HG02678 (cell line): ENCODE results near the gene CACNB4.
A peak's percentile ranks its signal among the peaks of the same experiment; 100 is the strongest.
"Not testable (repeated sequence)": the region's sequence is repeated elsewhere in the genome, so short reads cannot be mapped to it uniquely, and the experiment has no call there.

Experiments
- ATAC-seq: cut with Tn5 transposase; IDR thresholded peaks from one replicate; pipeline ENCODE4 v1.9.1; 2021; ENCODE audit warnings: mild to moderate bottlenecking, moderate library complexity; ENCODE audit not compliant: unreplicated experiment

The CACNB4 gene

DNA sequence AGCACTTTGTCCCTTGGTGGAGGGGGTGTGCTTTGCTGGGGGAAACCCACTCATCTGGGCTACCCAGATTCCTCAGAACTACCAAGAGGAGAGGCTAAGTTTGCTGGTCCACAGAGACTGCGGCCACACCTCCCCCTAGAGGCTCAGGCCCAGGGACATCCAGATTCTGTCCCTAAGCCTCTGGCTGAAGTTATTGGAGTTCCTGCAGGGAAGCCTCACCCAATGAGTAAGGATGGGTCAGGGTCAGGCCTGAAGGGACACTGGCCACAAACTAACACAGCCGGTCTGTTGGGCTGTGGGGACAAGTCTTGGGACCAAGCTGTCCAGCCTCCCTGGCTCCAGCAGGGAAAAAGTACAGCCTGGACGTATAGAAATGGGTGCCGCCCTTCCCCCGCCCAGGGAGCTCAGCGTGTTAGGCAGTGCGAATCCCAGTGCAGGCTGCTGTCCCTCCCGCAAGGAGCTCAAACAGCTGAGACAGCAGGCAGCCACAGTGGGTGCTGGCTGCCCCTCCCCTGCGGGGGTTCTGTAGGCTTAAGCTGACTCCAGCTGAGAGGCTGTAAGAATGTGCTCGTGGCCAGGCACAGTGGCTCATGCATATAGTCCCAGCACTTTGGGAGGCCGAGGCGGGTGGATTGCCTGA, 183.7 kb downstream of the CACNB4 start:
- no peak for ATAC-seq

DNA sequence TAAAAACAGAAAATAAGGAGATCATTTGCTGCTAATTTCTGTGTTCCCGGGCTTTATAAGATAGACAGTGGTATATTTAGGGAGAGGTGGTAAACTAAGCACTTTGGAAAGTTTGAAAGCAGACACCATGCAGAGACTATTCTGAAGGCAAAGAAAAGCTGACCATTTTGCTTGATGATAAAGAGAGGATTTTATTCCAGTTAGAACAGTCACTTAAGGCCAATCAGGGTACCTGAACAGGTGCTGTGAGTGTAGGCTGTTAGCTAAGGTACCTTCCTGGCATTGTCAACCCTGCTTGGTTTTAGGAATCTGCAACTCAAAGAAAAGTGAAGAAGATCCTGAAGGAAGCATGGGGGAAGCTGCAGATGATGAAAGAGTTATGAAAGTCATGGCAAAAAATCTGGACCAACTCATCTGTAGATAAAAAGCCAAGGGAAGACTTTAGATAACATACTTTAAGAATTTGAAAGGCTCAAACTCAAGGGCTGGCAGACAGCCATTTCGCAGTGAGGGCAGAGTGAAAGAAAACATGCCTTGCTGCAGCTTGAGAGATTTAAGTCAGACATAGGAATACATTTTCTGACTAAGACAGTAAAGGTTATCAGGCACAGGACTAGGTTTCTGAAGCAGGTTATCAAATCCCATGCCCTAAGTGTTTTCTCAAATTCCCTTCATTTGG, 190.5 kb downstream of the CACNB4 start:
- ATAC-seq = no peak

DNA sequence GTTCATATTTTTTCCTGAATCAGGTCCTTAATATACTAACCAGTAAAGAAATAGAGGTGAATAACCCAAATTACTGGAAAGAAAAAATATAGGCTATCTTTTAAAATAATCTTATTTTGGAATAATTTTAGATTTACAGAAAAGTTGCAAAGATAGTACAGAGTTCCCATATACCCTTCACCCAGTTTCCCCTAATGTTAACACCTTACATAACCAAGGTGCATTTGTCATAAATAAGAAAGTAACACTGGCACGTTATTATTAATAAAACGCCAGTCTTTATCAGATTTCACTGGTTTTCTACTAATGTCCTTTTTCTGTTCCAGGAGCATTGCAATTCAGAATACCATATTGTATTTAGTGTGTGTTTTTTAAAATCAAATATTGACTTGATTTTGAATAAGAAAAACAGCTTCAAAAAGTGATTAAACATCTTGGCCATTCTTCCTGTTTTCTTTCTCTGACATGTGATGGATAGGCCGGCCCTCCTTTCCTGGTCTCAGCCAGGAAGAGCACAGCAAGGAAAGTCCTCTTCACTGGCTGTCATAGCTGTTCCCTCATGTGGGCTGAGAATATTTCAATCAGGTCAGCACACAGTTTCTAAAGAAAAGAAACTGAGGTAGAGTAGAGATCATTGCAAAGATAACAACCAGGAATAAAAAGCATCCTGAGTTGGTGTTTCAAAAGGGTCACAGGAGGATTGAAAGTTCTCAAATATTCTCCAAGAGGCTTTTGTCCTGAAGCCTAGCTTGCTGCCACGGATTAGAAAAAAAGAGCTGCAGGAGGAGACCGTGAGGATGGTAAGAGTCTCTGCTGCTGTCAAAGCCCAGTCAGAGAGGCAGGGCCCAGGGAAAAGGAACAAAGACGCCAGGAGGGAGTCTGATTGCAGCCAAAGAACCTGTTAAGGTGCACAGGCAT, 191.3 kb downstream of the CACNB4 start:
- ATAC-seq = no peak

DNA sequence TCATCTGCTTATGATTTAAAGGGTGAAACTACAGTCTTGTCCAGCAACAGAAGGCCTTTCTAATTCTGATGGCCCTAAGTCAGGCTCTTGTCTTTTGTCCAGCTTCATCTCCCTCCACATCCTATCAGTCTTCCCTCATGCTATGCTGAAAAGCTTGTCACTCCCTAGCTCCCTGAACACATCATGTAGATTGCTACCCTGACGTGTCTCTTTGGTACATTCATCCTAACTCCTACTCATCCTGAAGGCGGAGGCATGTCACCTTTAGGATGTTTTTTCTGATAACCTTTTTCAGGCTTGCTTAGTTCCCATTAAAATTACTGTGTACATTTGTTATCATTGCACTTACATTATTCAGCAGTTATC, 192.2 kb downstream of the CACNB4 start:
- ATAC-seq = no peak

DNA sequence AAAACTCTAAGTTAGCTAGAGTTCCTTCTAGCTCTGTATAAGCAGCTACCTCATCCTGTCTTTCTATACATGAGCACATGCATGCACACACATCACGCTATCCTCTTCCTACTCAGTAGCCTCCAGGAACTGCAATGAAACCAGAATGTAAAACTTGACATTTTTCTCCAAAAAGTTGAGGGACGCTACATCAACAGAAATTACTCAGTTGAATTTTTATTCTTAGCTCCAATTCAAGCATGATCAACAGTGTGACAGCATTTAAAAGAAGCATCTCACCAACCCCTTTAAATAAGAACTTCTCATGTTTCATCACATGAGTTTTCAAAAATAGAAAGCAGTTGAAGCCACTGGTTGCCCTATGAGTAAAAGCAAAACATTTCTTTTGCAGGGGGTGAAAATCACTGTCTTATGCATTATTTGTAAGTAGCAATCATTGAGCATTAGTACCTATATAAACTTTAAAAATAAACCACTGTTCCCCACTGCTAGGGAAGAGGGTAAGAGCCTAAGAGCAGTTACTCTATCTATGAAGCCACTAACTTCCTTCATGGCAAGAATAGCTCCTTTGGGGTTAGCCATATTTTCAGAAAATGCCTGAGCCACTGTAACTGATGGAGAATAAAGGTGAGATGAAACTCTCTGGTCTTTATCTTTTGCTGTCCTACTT, 192.7 kb downstream of the CACNB4 start:
- peak; percentile 68 for ATAC-seq

DNA sequence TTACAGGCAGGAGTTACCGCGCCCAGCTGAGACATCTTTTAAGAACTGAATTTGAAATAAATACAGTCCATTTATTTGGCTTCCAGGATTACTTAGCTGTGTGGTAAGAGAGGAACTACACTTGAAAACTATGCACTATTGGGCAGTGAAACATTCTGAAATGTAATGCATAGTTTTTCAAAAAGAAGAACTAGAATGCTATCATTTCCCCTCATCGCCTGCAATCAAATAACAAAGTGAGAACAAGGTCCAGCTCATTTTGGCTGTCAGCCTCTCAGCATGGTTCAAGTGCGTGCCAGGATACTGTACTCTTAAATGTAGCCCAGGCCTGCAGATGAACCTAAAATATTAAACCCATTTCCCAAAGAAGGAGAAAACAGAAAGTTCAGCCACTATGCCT, 194.0 kb downstream of the CACNB4 start:
- no peak for ATAC-seq

DNA sequence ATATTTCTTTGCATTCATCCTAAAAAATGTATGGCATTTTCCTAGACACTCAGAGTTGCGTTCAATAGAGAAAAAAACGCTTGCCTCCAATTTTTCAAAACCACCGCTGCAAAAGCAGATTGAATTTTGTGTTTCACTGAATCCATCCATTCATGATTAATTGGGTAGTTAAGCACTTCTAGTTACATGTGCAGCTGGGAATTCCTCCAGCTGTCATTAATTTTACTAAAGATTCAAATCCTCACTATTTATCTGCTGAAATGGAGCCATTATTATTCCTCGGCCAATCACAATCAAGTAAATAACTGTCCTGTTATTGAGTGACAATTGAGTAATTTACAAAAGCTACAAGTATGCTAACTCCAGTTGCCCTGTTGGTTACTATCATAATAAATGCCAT, 194.8 kb downstream of the CACNB4 start:
- no peak for ATAC-seq

DNA sequence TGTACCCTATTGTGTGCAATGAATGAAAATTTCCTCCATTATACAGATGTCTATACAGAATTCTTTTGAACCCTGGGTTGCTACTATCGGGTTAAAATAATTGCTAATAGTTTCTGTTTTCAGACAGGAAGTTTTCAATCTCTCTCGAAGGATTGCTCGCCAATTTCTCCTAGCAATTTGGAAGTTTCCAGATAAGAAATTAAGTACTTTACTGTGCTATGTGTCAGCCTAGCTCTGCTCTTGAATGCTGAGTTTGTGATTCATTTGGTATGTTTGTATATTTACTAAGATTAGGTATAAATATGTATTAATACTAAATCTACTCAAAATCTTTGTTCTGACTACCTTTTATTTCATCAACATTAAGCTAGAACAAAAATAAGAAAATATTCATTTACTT, 196.0 kb downstream of the CACNB4 start:
- no peak for ATAC-seq

DNA sequence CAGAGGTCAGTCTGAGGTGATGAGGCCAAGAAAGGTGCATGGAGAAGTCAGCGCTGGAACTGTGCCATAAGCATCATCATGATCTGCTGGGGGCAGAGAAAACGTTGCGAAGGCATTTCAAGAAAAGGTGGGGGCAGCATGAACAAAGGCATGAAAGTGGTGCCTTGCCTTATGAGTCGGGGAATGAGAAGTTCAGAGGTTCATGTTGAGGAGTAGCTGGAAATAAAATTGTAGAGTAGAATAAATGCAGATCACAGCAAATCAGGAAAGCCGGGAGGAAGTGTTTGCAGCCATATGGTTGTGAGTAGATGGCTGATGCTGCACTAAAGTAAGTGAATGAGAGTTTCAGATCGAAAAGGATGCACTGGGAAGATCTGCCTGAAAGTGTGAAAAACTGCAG, 198.5 kb downstream of the CACNB4 start:
- no peak for ATAC-seq

DNA sequence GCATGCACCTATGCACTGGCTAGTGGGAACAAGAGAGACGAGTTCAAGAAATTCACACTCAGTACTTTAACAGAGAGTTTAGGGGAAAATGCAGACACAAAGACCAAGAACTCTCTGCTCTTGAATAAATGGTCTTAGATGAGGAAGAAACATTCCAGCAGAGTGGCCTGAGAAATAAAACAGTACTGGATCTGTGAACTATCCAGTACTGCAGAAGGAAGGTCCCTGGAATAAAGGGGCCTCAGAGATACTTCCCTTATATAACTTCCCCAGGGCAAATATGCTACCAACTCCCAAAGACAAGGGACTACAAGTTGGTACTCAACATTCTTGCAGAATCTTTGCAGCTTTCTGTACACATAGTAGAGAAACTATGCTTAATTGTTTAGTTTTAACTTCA, 199.7 kb downstream of the CACNB4 start:
- no peak for ATAC-seq

DNA sequence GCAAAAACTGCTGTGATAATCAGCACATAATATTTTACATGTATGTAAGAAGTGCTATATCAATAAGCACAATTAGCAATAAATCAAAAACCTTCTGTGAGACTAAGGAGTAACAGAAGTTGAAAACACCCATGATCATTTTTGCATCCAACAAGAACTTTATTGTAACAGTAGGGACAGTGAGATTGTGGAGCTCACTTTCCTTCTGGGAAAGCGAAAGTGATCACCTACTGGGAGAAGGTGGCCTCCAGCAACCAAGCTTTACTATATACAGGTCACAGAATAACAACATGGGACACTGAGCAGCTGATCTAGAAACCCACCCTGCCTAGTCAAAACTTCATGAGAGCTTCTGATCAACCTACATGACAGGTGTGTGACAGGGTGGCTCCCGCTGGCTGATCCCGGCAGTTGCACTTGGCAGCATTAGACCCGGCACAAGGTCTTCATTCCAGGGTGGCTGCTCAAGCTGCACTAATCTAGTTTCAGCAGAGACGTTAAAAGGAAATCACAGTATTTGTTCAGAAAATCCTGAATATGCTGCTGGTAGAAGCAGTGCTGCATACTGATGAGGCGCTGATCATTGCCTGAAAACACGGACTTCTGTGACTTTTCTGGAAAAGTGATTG, 207.2 kb downstream of the CACNB4 start:
- no peak for ATAC-seq

DNA sequence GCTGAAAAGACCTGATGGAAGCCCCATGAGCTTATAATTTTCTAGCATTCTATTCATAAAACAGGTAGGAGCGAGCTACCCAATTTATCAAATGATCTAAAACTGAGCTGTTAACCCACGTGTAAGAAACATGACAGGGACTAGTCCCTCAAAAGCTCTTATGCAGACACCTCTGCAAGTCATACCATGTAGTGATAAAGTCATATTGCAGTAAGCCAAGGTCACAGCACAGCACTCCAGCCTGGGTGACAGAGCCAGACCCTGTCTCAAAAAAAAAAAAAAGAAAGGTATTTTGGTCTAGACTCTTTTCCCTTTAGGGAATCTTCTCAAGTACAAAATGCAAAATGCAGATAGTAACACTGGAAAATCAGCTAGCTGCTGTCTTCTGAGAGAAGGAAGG, 211.7 kb downstream of the CACNB4 start:
- ATAC-seq = no peak

DNA sequence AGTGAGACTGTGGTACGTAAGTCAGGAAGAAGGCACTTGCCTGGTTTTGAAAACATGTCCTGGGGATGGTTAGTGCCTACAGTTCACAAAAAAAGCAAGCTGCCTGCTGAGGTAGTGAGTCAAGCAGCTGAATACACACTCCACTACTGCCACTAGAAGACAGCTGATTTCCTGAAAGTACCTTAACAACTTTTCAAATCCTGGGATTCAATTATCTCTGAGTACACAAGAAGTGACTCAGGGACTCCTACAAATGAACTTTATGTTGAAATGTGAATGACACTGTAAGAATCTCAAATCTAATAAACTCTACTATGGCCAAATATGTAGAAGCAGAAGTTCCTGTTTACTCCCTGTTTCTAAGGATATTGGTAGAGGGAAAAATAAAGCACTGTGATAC, 212.6 kb downstream of the CACNB4 start:
- no peak for ATAC-seq

DNA sequence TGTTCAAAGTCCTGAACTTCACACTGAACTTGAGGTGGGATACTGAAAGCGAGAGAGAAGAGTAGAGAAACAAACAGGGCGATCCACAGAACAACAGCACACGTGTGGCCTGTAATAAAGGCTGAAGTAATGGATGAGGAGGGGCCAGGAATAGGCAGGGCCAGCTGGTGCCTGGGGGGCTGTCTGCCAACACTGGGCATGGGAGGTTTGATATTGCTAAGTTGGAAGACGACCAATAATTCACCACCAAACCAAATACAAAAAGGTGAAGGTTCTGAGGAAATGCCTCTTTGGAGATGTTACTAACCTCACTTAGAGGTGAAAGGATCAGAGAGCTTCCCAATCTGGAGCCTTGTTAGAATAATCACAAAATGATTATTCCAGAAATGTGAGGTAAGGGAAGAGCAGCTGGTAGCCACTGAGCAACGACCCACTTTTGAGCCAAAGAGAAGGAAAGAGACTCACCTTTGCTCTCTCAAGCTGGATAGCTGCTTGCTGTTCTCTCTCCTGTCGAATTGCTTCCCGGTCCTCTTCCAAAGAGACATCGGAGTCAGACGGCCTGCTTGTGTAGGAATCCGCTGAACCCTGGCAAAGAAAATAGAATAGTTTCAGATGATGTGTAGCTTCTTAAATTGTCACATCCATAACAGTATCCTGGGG, 215.9 kb downstream of the CACNB4 start:
- no peak for ATAC-seq

DNA sequence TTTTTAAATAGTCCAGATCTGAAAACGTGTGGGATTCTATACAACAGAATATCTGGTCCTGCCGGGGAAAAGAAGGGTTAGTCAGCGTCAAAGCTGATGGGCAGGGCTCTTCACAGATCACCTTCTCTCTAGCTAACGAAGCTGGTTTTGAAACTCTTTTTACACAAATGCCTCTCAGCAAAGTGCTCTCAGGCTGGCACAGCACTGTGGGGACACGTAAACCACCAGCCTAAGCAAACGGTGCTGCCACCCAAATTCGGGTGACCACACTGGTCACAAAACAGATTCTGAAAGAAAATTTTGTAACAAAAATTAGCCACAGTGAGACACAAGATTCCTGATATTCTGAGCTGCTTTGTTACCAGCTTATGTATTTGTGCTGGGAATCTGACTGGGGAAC, 217.5 kb downstream of the CACNB4 start:
- ATAC-seq = no peak

DNA sequence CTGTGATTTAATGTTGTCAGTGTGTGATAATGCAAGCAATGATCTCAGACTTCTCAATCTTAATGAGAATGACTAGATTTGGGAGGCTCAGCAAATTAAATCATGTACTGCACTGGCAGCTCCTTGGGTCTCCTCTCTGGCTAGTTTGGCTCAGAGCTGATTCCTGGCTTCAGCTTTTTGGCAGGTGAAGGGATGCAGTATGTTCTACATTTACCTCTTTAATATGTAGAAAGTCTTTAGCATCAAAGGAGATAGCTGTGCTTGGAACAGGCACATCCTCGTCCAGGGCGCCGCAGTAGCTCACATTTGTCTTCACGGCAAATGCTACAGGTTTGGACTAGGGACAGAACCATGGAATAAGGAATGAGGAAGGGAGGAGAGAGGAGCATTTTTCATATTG, 218.3 kb downstream of the CACNB4 start:
- ATAC-seq = no peak

DNA sequence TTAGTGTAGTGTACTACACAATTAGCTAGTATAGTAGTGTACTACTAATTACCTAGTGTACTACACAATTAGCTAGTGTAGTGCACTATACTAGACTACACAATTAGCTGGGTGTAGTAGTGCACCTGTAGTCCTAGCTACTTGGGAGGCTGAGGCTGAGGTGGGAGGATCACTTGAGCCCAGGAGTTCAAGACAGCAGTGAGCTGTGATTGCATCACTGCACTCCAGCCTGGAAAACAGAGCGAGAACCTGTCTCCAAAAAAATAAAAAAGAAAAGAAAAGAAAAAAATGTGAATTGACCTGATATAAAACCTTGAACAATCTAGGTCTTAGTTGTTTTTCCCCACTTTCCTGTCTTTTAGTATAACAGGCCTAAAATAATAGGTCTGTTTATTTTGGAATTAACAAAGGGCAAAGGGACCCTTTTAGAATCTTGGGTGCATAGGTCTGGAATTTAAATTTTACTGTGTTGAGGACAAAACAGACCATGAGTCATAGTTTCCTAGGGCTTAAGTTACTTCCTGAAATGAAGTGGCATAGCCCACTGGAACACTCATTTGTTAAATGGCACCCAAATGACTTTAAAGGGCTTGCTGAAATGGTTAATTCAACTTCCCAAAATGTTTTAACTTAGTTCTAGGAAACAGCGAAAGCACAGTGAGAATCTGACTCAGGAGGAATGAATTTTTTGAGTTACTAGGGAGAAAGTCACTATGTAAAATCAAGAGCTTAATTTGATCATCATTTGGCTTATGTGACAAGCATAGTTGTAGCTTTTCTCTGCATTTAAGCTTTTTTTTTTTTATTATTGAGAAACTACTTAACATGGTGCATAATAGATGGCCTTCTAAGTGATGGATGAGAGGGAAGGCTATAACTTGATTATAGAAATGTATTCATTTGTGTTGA, 219.9 kb downstream of the CACNB4 start:
- no peak for ATAC-seq

DNA sequence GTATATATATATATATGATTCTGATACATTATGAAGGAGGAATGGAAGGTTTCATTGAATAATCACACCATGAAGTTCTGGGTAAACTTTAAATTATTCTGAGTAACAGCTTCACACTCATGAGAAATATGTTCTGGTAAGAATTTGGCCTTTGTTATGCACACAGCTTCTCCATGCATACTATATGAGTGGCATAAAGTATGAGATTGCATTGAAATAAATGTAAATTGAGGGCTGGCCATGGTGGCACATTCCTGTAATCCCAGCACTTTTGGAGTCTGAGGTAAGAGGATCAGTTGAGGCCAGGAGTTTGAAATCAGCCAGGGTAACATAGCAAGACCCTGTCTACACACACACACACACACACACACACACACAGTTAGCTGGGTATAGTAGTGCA, 220.6 kb downstream of the CACNB4 start:
- ATAC-seq = no peak

DNA sequence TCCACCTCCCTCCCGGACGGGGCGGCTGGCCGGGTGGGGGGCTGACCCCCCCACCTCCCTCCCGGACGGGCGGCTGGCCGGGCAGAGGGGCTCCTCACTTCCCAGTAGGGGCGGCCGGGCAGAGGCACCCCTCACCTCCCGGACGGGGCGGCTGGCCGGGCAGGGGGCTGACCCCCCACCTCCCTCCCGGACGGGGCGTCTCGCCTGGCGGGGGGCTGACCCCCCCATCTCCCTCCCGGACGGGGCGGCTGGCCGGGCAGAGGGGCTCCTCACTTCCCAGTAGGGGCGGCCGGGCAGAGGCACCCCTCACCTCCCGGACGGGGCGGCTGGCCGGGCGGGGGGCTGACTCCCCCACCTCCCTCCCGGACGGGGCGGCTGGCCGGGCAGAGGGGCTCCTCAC, 223.2 kb downstream of the CACNB4 start:
- ATAC-seq = not testable (repeated sequence)
